GM23338 (cell line): ENCODE results near the gene ARID1B. TPM values are rescaled to one million over a fixed set of nuclear protein-coding genes. Genes with fewer than 3 reads are reported as not detected.

ENCODE experiments used
- ATAC-seq: fragments of 200-7000 bp; cut with Tn5 transposase; 3 replicates; pipeline ENCODE4 v1.9.1; 2020
- DNase-seq: peaks from one replicate; pipeline ENCODE4 v3.0.0-alpha.2; 2015; ENCODE audit warnings: low spot score
- H2AFZ ChIP-seq: fragments of 200-600 bp; sonication (generic); 2 replicates; pipeline ENCODE4 v1.8.0; 2016; ENCODE audit warnings: antibody characterized with exemption, mild to moderate bottlenecking, moderate library complexity
- H3F3A ChIP-seq: fragments of 200-600 bp; sonication (generic); replicated peaks from 2 replicates; pipeline ENCODE4 v1.8.0; 2017; ENCODE audit warnings: antibody characterized with exemption, mixed run types, low read depth
- H3K27ac ChIP-seq: fragments of 200-600 bp; sonication (generic); 2 replicates; pipeline ENCODE4 v1.6.1; 2016; ENCODE audit warnings: low read depth
- H3K27me3 ChIP-seq: fragments of 200-600 bp; sonication (generic); 2 replicates; pipeline ENCODE4 v1.8.0; 2016; ENCODE audit warnings: mild to moderate bottlenecking, mixed run types, moderate library complexity; ENCODE audit not compliant: insufficient read depth
- H3K36me3 ChIP-seq: fragments of 200-600 bp; sonication (generic); 2 replicates; pipeline ENCODE4 v1.8.0; 2016; ENCODE audit warnings: mild to moderate bottlenecking; ENCODE audit not compliant: insufficient read depth
- H3K4me1 ChIP-seq: fragments of 200-600 bp; sonication (generic); 2 replicates; pipeline ENCODE4 v1.8.0; 2016; ENCODE audit warnings: mild to moderate bottlenecking, moderate library complexity; ENCODE audit not compliant: insufficient read depth
- H3K4me2 ChIP-seq: fragments of 200-600 bp; sonication (generic); 2 replicates; pipeline ENCODE4 v1.7.1; 2017; ENCODE audit warnings: mixed run types
- H3K4me3 ChIP-seq: fragments of 200-600 bp; sonication (generic); 2 replicates; pipeline ENCODE4 v1.6.1; 2016; ENCODE audit warnings: mixed run types
- H3K79me2 ChIP-seq: fragments of 200-600 bp; sonication (generic); replicated peaks from 2 replicates; pipeline ENCODE4 v1.8.0; 2017; ENCODE audit warnings: mild to moderate bottlenecking; ENCODE audit not compliant: insufficient read depth
- H3K9me2 ChIP-seq: fragments of 200-600 bp; sonication (generic); 2 replicates; pipeline ENCODE4 v1.8.0; 2017; ENCODE audit not compliant: insufficient read depth
- H4K20me1 ChIP-seq: fragments of 200-600 bp; sonication (generic); replicated peaks from 2 replicates; pipeline ENCODE4 v1.8.0; 2017; ENCODE audit warnings: mild to moderate bottlenecking; ENCODE audit not compliant: insufficient read depth
- H3K27ac Mint-ChIP-seq: 2 replicates; pipeline ENCODE4 v1.8.0; 2020; ENCODE audit warnings: inconsistent platforms, mild to moderate bottlenecking, moderate library complexity, mixed read lengths
- H3K27me3 Mint-ChIP-seq: 3 replicates; pipeline ENCODE4 v1.8.0; 2022; ENCODE audit warnings: low read depth, mild to moderate bottlenecking, moderate library complexity, mixed read lengths, inconsistent platforms; ENCODE audit not compliant: insufficient read depth, poor library complexity
- H3K36me3 Mint-ChIP-seq: 3 replicates; pipeline ENCODE4 v1.8.0; 2021; ENCODE audit warnings: low read depth, mild to moderate bottlenecking, inconsistent platforms, moderate library complexity, mixed read lengths
- H3K4me1 Mint-ChIP-seq: 3 replicates; pipeline ENCODE4 v1.8.0; 2020; ENCODE audit warnings: mild to moderate bottlenecking, inconsistent platforms, mixed read lengths
- H3K4me3 Mint-ChIP-seq: 3 replicates; pipeline ENCODE4 v1.8.0; 2021; ENCODE audit warnings: moderate library complexity, mild to moderate bottlenecking, inconsistent platforms, mixed read lengths
- H3K9me3 Mint-ChIP-seq: 3 replicates; pipeline ENCODE4 v1.8.0; 2020; ENCODE audit warnings: moderate library complexity, mild to moderate bottlenecking, inconsistent platforms, mixed read lengths
- CREB1 ChIP-seq: fragments of 250-450 bp; sonication (Bioruptor Pico); IDR thresholded peaks from 2 replicates; pipeline ENCODE4 v1.5.0; 2020; ENCODE audit warnings: low read depth, mild to moderate bottlenecking, moderate library complexity
- EZH2 ChIP-seq: fragments of 200-600 bp; sonication (generic); IDR thresholded peaks from one replicate; pipeline ENCODE4 v1.8.0; 2017; ENCODE audit warnings: antibody characterized with exemption, mild to moderate bottlenecking, low read depth; ENCODE audit not compliant: unreplicated experiment
- EZH2phosphoT487 ChIP-seq: fragments of 200-600 bp; sonication (generic); IDR thresholded peaks from one replicate; pipeline ENCODE4 v1.8.1; 2018; ENCODE audit warnings: antibody characterized with exemption; ENCODE audit not compliant: unreplicated experiment
- JUNB ChIP-seq: IDR thresholded peaks from one replicate; pipeline ENCODE4 v1.6.1; 2016; ENCODE audit warnings: antibody characterized with exemption; ENCODE audit not compliant: unreplicated experiment
- NANOG ChIP-seq: IDR thresholded peaks from 2 replicates; pipeline ENCODE4 v1.6.1; 2016; ENCODE audit warnings: antibody characterized with exemption, borderline replicate concordance
- POLR2AphosphoS5 ChIP-seq: IDR thresholded peaks from 2 replicates; pipeline ENCODE4 v1.6.1; 2016; ENCODE audit warnings: antibody characterized with exemption, low read depth
- STAT1 ChIP-seq: IDR thresholded peaks from one replicate; pipeline ENCODE4 v1.6.1; 2016; ENCODE audit warnings: antibody characterized with exemption; ENCODE audit not compliant: unreplicated experiment
- ZNF114 ChIP-seq: fragments of 250-450 bp; sonication (Bioruptor Pico); IDR thresholded peaks from 2 replicates; pipeline ENCODE4 v1.5.0; 2020; ENCODE audit warnings: mild to moderate bottlenecking, moderate library complexity
- ZNF331 ChIP-seq: fragments of 250-450 bp; sonication (Bioruptor Pico); IDR thresholded peaks from 2 replicates; pipeline ENCODE4 v1.5.0; 2020; ENCODE audit warnings: low read depth, mild to moderate bottlenecking, moderate library complexity
- polyA plus RNA-seq: library from polyadenylated mRNA; unstranded; fragments of >200 nt; fragmentation: Nextera tagmentation; extraction: Ambion mirVana; gene quantifications from 2 replicates; pipeline ENCODE4 v1.2.1, GENCODE V29; 2016
- total RNA-seq: library from RNA; depleted of rRNA; stranded (reverse); fragments of >200 nt; shearing (Covaris generic); gene quantifications from 2 replicates; pipeline ENCODE4 v1.2.3, GENCODE V29; 2014
- TF ChIP-seq, protein P1 (sequence below): IDR thresholded peaks from 2 replicates; pipeline ENCODE4 v1.6.1; 2016; ENCODE audit warnings: antibody characterized with exemption
- TF ChIP-seq, protein P2 (sequence below): fragments of 250-450 bp; sonication (Bioruptor Pico); IDR thresholded peaks from 2 replicates; pipeline ENCODE4 v1.5.0; 2020; ENCODE audit warnings: mild to moderate bottlenecking, moderate library complexity
- TF ChIP-seq, protein P3 (sequence below): IDR thresholded peaks from one replicate; pipeline ENCODE4 v1.6.1; 2018; ENCODE audit warnings: antibody characterized with exemption; ENCODE audit not compliant: unreplicated experiment
- TF ChIP-seq, protein P4 (sequence below), 2 experiments: fragments of 200-600 bp in 1 of 2; sonication (generic) in 1 of 2; conservative IDR thresholded peaks; 2 replicates each; pipeline versions ENCODE4 v1.5.1 to v1.6.1; 2016 to 2017; ENCODE audit warnings: antibody characterized with exemption in 2 of 2, low read depth in 2 of 2, mild to moderate bottlenecking in 2 of 2, moderate library complexity in 1 of 2

ARID1B gene
- total and polyA plus RNA-seq, 2 experiments from 2014 or later, result 59.3 to 72.2 TPM

DNA sequence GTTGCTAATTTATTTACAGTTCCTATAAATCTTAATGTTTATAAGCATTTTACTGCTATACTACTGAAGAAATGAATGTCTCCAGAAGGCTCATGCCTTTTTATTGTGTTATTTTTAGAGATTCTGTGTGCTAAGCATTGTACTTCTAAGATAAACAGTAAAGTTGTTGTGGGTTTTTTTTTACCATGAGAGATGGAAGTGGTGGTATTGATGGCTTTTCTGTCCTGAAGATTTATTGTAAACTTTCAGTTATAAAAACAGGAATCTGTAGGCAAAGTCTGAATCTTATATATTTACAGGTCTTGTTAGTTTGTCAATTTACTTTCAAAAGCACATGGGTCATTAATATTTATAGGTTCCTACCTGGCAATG is 299.3 kb downstream of the ARID1B start:
- Mint-ChIP-seq H3K27me3 (peaks cover 2% of the 10 kb centered on the region), H3K27ac (no peak overlapping the region), H3K4me1 (peaks cover 48% of the 10 kb centered on the region), H3K4me3 (no peak overlapping the region), H3K36me3 (no peaks in the 10 kb centered on the region), H3K9me3 (no peaks in the 10 kb centered on the region)
- TF ChIP-seq, protein P1, sequence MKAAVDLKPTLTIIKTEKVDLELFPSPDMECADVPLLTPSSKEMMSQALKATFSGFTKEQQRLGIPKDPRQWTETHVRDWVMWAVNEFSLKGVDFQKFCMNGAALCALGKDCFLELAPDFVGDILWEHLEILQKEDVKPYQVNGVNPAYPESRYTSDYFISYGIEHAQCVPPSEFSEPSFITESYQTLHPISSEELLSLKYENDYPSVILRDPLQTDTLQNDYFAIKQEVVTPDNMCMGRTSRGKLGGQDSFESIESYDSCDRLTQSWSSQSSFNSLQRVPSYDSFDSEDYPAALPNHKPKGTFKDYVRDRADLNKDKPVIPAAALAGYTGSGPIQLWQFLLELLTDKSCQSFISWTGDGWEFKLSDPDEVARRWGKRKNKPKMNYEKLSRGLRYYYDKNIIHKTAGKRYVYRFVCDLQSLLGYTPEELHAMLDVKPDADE, result no peak
- TF ChIP-seq JUNB, result no peak
- TF ChIP-seq, protein P2, sequence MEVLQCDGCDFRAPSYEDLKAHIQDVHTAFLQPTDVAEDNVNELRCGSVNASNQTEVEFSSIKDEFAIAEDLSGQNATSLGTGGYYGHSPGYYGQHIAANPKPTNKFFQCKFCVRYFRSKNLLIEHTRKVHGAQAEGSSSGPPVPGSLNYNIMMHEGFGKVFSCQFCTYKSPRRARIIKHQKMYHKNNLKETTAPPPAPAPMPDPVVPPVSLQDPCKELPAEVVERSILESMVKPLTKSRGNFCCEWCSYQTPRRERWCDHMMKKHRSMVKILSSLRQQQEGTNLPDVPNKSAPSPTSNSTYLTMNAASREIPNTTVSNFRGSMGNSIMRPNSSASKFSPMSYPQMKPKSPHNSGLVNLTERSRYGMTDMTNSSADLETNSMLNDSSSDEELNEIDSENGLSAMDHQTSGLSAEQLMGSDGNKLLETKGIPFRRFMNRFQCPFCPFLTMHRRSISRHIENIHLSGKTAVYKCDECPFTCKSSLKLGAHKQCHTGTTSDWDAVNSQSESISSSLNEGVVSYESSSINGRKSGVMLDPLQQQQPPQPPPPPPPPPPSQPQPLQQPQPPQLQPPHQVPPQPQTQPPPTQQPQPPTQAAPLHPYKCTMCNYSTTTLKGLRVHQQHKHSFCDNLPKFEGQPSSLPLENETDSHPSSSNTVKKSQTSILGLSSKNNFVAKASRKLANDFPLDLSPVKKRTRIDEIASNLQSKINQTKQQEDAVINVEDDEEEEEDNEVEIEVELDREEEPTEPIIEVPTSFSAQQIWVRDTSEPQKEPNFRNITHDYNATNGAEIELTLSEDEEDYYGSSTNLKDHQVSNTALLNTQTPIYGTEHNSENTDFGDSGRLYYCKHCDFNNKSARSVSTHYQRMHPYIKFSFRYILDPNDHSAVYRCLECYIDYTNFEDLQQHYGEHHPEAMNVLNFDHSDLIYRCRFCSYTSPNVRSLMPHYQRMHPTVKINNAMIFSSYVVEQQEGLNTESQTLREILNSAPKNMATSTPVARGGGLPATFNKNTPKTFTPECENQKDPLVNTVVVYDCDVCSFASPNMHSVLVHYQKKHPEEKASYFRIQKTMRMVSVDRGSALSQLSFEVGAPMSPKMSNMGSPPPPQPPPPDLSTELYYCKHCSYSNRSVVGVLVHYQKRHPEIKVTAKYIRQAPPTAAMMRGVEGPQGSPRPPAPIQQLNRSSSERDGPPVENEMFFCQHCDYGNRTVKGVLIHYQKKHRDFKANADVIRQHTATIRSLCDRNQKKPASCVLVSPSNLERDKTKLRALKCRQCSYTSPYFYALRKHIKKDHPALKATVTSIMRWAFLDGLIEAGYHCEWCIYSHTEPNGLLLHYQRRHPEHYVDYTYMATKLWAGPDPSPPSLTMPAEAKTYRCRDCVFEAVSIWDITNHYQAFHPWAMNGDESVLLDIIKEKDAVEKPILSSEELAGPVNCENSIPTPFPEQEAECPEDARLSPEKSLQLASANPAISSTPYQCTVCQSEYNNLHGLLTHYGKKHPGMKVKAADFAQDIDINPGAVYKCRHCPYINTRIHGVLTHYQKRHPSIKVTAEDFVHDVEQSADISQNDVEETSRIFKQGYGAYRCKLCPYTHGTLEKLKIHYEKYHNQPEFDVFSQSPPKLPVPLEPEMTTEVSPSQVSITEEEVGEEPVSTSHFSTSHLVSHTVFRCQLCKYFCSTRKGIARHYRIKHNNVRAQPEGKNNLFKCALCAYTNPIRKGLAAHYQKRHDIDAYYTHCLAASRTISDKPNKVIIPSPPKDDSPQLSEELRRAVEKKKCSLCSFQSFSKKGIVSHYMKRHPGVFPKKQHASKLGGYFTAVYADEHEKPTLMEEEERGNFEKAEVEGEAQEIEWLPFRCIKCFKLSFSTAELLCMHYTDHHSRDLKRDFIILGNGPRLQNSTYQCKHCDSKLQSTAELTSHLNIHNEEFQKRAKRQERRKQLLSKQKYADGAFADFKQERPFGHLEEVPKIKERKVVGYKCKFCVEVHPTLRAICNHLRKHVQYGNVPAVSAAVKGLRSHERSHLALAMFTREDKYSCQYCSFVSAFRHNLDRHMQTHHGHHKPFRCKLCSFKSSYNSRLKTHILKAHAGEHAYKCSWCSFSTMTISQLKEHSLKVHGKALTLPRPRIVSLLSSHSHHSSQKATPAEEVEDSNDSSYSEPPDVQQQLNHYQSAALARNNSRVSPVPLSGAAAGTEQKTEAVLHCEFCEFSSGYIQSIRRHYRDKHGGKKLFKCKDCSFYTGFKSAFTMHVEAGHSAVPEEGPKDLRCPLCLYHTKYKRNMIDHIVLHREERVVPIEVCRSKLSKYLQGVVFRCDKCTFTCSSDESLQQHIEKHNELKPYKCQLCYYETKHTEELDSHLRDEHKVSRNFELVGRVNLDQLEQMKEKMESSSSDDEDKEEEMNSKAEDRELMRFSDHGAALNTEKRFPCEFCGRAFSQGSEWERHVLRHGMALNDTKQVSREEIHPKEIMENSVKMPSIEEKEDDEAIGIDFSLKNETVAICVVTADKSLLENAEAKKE (CRISPR knock-in tag), result no peak
- no peak for TF ChIP-seq NANOG
- TF ChIP-seq CREB1 (CRISPR knock-in tag), result no peak
- no peak for TF ChIP-seq ZNF114 (CRISPR knock-in tag)
- TF ChIP-seq POLR2AphosphoS5, result no peak
- TF ChIP-seq EZH2phosphoT487, result no peak
- TF ChIP-seq, protein P3, sequence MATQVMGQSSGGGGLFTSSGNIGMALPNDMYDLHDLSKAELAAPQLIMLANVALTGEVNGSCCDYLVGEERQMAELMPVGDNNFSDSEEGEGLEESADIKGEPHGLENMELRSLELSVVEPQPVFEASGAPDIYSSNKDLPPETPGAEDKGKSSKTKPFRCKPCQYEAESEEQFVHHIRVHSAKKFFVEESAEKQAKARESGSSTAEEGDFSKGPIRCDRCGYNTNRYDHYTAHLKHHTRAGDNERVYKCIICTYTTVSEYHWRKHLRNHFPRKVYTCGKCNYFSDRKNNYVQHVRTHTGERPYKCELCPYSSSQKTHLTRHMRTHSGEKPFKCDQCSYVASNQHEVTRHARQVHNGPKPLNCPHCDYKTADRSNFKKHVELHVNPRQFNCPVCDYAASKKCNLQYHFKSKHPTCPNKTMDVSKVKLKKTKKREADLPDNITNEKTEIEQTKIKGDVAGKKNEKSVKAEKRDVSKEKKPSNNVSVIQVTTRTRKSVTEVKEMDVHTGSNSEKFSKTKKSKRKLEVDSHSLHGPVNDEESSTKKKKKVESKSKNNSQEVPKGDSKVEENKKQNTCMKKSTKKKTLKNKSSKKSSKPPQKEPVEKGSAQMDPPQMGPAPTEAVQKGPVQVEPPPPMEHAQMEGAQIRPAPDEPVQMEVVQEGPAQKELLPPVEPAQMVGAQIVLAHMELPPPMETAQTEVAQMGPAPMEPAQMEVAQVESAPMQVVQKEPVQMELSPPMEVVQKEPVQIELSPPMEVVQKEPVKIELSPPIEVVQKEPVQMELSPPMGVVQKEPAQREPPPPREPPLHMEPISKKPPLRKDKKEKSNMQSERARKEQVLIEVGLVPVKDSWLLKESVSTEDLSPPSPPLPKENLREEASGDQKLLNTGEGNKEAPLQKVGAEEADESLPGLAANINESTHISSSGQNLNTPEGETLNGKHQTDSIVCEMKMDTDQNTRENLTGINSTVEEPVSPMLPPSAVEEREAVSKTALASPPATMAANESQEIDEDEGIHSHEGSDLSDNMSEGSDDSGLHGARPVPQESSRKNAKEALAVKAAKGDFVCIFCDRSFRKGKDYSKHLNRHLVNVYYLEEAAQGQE, result no peak
- no peak for TF ChIP-seq STAT1
- TF ChIP-seq EZH2, result no peak
- TF ChIP-seq, protein P4, sequence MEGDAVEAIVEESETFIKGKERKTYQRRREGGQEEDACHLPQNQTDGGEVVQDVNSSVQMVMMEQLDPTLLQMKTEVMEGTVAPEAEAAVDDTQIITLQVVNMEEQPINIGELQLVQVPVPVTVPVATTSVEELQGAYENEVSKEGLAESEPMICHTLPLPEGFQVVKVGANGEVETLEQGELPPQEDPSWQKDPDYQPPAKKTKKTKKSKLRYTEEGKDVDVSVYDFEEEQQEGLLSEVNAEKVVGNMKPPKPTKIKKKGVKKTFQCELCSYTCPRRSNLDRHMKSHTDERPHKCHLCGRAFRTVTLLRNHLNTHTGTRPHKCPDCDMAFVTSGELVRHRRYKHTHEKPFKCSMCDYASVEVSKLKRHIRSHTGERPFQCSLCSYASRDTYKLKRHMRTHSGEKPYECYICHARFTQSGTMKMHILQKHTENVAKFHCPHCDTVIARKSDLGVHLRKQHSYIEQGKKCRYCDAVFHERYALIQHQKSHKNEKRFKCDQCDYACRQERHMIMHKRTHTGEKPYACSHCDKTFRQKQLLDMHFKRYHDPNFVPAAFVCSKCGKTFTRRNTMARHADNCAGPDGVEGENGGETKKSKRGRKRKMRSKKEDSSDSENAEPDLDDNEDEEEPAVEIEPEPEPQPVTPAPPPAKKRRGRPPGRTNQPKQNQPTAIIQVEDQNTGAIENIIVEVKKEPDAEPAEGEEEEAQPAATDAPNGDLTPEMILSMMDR (conservative IDR thresholded peaks at IDR 0.05; ENCODE audit: low read depth in 2 of 2), result no peak
- TF ChIP-seq ZNF331 (CRISPR knock-in tag), result no peak
- DNase-seq, result no peak
- ATAC-seq, result no peak
- Histone ChIP-seq H3K79me2 (peaks cover 63% of the 10 kb centered on the region), H3K4me3 (no peak overlapping the region), H3K36me3 (no peaks in the 10 kb centered on the region), H3K27me3 (no peaks in the 10 kb centered on the region), H2AFZ (no peak overlapping the region), H3F3A (no peaks in the 10 kb centered on the region), H3K9me2 (no peaks in the 10 kb centered on the region), H4K20me1 (0 out of 2 replicates have a peak, but pooled peaks cover 3% of the 10 kb centered on the region), H3K4me1 (peaks cover 48% of the 10 kb centered on the region), H3K27ac (no peak overlapping the region), H3K4me2 (no peak overlapping the region)
